WTC11 (cell line): Measurements from ENCODE around the gene DCUN1D3. TPM values are rescaled to one million over a fixed set of nuclear protein-coding genes. Genes with fewer than 3 reads are reported as not detected.

Experiments
- ATAC-seq: fragments of 200-7000 bp; cut with Tn5 transposase; 2 replicates; pipeline ENCODE4 v1.10.0; 2021; ENCODE audit warnings: mild to moderate bottlenecking, moderate library complexity
- CTCF ChIA-PET: fragments of 300-600 bp; sonication (Branson Sonifier 250); formaldehyde crosslinking; loops from one replicate; lab custom pipeline; 2021; ENCODE audit warnings: antibody characterized with exemption; lab: Charles Lee
- POLR2A ChIA-PET: fragments of 350-600 bp; sonication (Branson Sonifier 250); formaldehyde crosslinking; loops from one replicate; lab custom pipeline; 2021; ENCODE audit warnings: antibody characterized with exemption; lab: Charles Lee
- DNase-seq: peaks from one replicate; pipeline ENCODE4 v3.0.0; 2021; ENCODE audit warnings: low spot score
- H3K27ac Mint-ChIP-seq: 2 replicates; pipeline ENCODE4 v1.8.0; 2021; ENCODE audit warnings: mixed read lengths
- H3K27me3 Mint-ChIP-seq: 2 replicates; pipeline ENCODE4 v1.8.0; 2021; ENCODE audit warnings: low read depth, mild to moderate bottlenecking, moderate library complexity, mixed read lengths
- H3K36me3 Mint-ChIP-seq: 2 replicates; pipeline ENCODE4 v1.8.0; 2021; ENCODE audit warnings: mixed read lengths
- H3K4me1 Mint-ChIP-seq: 2 replicates; pipeline ENCODE4 v1.8.0; 2022; ENCODE audit warnings: mixed read lengths
- H3K4me3 Mint-ChIP-seq: 2 replicates; pipeline ENCODE4 v1.8.0; 2021; ENCODE audit warnings: mild to moderate bottlenecking, moderate library complexity, mixed read lengths
- H3K9me3 Mint-ChIP-seq: 2 replicates; pipeline ENCODE4 v1.8.0; 2021; ENCODE audit warnings: mixed read lengths
- AR ChIP-seq: fragments of 250-450 bp; sonication (Bioruptor Pico); IDR thresholded peaks from 2 replicates; pipeline ENCODE4 v1.9.0; 2021; ENCODE audit warnings: mild to moderate bottlenecking
- ATF3 ChIP-seq: sonication (generic); formaldehyde crosslinking; conservative IDR thresholded peaks from 2 replicates; pipeline ENCODE4 v1.8.1; 2022; ENCODE audit warnings: mild to moderate bottlenecking, missing genetic modification reagents
- CREB1 ChIP-seq: sonication (generic); formaldehyde crosslinking; IDR thresholded peaks from 2 replicates; pipeline ENCODE4 v1.8.0; 2023; ENCODE audit warnings: mild to moderate bottlenecking, missing genetic modification reagents
- CREM ChIP-seq: sonication (generic); formaldehyde crosslinking; IDR thresholded peaks from 2 replicates; pipeline ENCODE4 v1.8.1; 2022; ENCODE audit warnings: mild to moderate bottlenecking, missing genetic modification reagents, moderate library complexity
- E2F5 ChIP-seq: sonication (generic); formaldehyde crosslinking; IDR thresholded peaks from 2 replicates; pipeline ENCODE4 v1.8.1; 2022; ENCODE audit warnings: mild to moderate bottlenecking, moderate library complexity, missing genetic modification reagents
- HMGA2 ChIP-seq: fragments of 250-450 bp; sonication (Bioruptor Pico); IDR thresholded peaks from 2 replicates; pipeline ENCODE4 v1.4.0; 2021; ENCODE audit warnings: mild to moderate bottlenecking, moderate library complexity
- HMGXB4 ChIP-seq: sonication (generic); formaldehyde crosslinking; IDR thresholded peaks from 2 replicates; pipeline ENCODE4 v1.8.1; 2023; ENCODE audit warnings: mild to moderate bottlenecking, moderate library complexity, missing genetic modification reagents
- JUN ChIP-seq: sonication (generic); formaldehyde crosslinking; IDR thresholded peaks from 2 replicates; pipeline ENCODE4 v1.8.0; 2023; ENCODE audit warnings: mild to moderate bottlenecking, missing genetic modification reagents
- MLX ChIP-seq: sonication (generic); formaldehyde crosslinking; IDR thresholded peaks from 2 replicates; pipeline ENCODE4 v1.8.1; 2023; ENCODE audit warnings: mild to moderate bottlenecking, missing genetic modification reagents, moderate library complexity
- NFATC4 ChIP-seq: fragments of 250-450 bp; sonication (Bioruptor Pico); IDR thresholded peaks from 2 replicates; pipeline ENCODE4 v1.9.0; 2021; ENCODE audit warnings: mild to moderate bottlenecking
- NR3C1 ChIP-seq: sonication (generic); formaldehyde crosslinking; conservative IDR thresholded peaks from 2 replicates; pipeline ENCODE4 v1.8.1; 2023; ENCODE audit warnings: low read depth, mild to moderate bottlenecking, missing genetic modification reagents
- PRRX2 ChIP-seq: fragments of 250-450 bp; sonication (Bioruptor Pico); IDR thresholded peaks from 2 replicates; pipeline ENCODE4 v1.8.0; 2021; ENCODE audit warnings: mild to moderate bottlenecking
- USF1 ChIP-seq: sonication (generic); formaldehyde crosslinking; IDR thresholded peaks from 2 replicates; pipeline ENCODE4 v1.8.0; 2022; ENCODE audit warnings: mild to moderate bottlenecking, missing genetic modification reagents
- ZMAT4 ChIP-seq: fragments of 250-450 bp; sonication (Bioruptor Pico); IDR thresholded peaks from 2 replicates; pipeline ENCODE4 v1.9.0; 2021; ENCODE audit warnings: mild to moderate bottlenecking
- ZNF219 ChIP-seq: sonication (generic); formaldehyde crosslinking; IDR thresholded peaks from 2 replicates; pipeline ENCODE4 v1.8.0; 2023; ENCODE audit warnings: missing genetic modification reagents, mild to moderate bottlenecking, borderline replicate concordance
- ZNF317 ChIP-seq: sonication (generic); formaldehyde crosslinking; IDR thresholded peaks from 2 replicates; pipeline ENCODE4 v1.8.1; 2023; ENCODE audit warnings: low read depth, mild to moderate bottlenecking, moderate library complexity, missing genetic modification reagents, borderline replicate concordance
- ZNF423 ChIP-seq: fragments of 250-450 bp; sonication (Bioruptor Pico); IDR thresholded peaks from 2 replicates; pipeline ENCODE4 v2.1.2; 2022; ENCODE audit warnings: mild to moderate bottlenecking, moderate library complexity
- ZNF512 ChIP-seq: sonication (generic); formaldehyde crosslinking; IDR thresholded peaks from 2 replicates; pipeline ENCODE4 v1.8.1; 2022; ENCODE audit warnings: missing genetic modification reagents, borderline replicate concordance
- total RNA-seq: library from RNA; stranded (reverse); gene quantifications from 3 replicates; pipeline ENCODE4 v1.2.3, GENCODE V29; 2021

The DCUN1D3 gene
- total RNA-seq, 1 experiment from 2014 or later = 14.7 TPM

- CTCF ChIA-PET = no interaction called here
- no peak for DNase-seq
- H3K36me3 Mint-ChIP-seq = no peaks in the 10 kb centered on the region
- no peak overlapping the region for H3K4me3 Mint-ChIP-seq
- H3K9me3 Mint-ChIP-seq = no peaks in the 10 kb centered on the region
- TF ChIP-seq E2F5 (CRISPR knock-in tag) (no peak), AR (no peak), USF1 (CRISPR knock-in tag) (no peak), NR3C1 (CRISPR knock-in tag) (no peak), ZMAT4 (no peak), HMGA2 (CRISPR knock-in tag) (peak; percentile 94)
- TF ChIP-seq, all 79 proteins: peak for 1
- no peak for ATAC-seq
- POLR2A ChIA-PET = interaction anchor here (0.6 kb wide), 1 partner anchor 20 kb away, joined by 3 read pairs; the partner anchor contains the start of genes DCUN1D3 and LYRM1
- H3K27ac Mint-ChIP-seq = no peak overlapping the region
- H3K27me3 Mint-ChIP-seq = no peaks in the 10 kb centered on the region
- H3K4me1 Mint-ChIP-seq = peaks cover 14% of the 10 kb centered on the region
These were observed 20.6 kb upstream of the DCUN1D3 start for GRCh38 chr16:20920799-20921198.

- CTCF ChIA-PET = interaction anchor here (0.6 kb wide), 1 partner anchor 81 kb away, joined by 3 read pairs; no protein-coding TSS in a partner anchor
These were observed 19.9 kb upstream of the DCUN1D3 start for GRCh38 chr16:20920091-20920490.

More at GRCh38 chr16:20920091-20920490, 19.9 kb upstream of the DCUN1D3 start:
- DNase-seq = no peak
- Mint-ChIP-seq H3K27ac (no peak overlapping the region), H3K9me3 (no peaks in the 10 kb centered on the region), H3K4me3 (no peak overlapping the region), H3K4me1 (peaks cover 18% of the 10 kb centered on the region), H3K36me3 (no peaks in the 10 kb centered on the region), H3K27me3 (no peaks in the 10 kb centered on the region)
- TF ChIP-seq ZNF423 (CRISPR knock-in tag) = no peak
- no peak for TF ChIP-seq ZNF512 (CRISPR knock-in tag)
- no peak for TF ChIP-seq PRRX2 (CRISPR knock-in tag)
- TF ChIP-seq CREM = no peak
- no peak for TF ChIP-seq ZNF219
- no peak for TF ChIP-seq MLX
- no peak for TF ChIP-seq ZNF317 (CRISPR knock-in tag)
- TF ChIP-seq JUN (CRISPR knock-in tag) = no peak
- no peak for TF ChIP-seq HMGXB4 (CRISPR knock-in tag)
- TF ChIP-seq CREB1 = no peak
- TF ChIP-seq AR = no peak
- no peak for TF ChIP-seq NFATC4 (CRISPR knock-in tag)
- no peak for TF ChIP-seq ATF3 (CRISPR knock-in tag)
- POLR2A ChIA-PET = interaction anchor here (0.6 kb wide), 1 partner anchor 20 kb away, joined by 3 read pairs; the partner anchor contains the start of genes DCUN1D3 and LYRM1
- no peak for ATAC-seq
